ENCODE measurements around the gene ZNF629.

GRCh38 chr16:30777591-30778297, 9.3 kb downstream of the ZNF629 start:
- no peak for TF ChIP-seq PATZ1 (CRISPR knock-in tag; IDR thresholded peaks at IDR 0.05; ENCODE audit: borderline replicate concordance)
- TF ChIP-seq BACH2 (CRISPR knock-in tag; IDR thresholded peaks at IDR 0.05; ENCODE audit: borderline replicate concordance) = no peak
- no peak; the same call in 1 of the 2 replicates for TF ChIP-seq GLIS3 (CRISPR knock-in tag; IDR thresholded peaks at IDR 0.05)
- no peak for TF ChIP-seq ESRRG (CRISPR knock-in tag; IDR thresholded peaks at IDR 0.05)
- TF ChIP-seq PPARA (CRISPR knock-in tag; IDR thresholded peaks at IDR 0.05; ENCODE audit: borderline replicate concordance) = no peak
- no peak for TF ChIP-seq CREB5 (CRISPR knock-in tag; IDR thresholded peaks at IDR 0.05; ENCODE audit: low read depth)
- TF ChIP-seq ISL1 (CRISPR knock-in tag; IDR thresholded peaks at IDR 0.05) = no peak
- TF ChIP-seq ZFP3 (CRISPR knock-in tag; IDR thresholded peaks at IDR 0.05) = no peak
- TF ChIP-seq ZFP30 (CRISPR knock-in tag; IDR thresholded peaks at IDR 0.05) = no peak
- TF ChIP-seq TOX (CRISPR knock-in tag; IDR thresholded peaks at IDR 0.05; ENCODE audit: borderline replicate concordance) = no peak
